Cardiac muscle cell (in vitro differentiated cells and primary cell): Measurements from ENCODE around the gene IFNL4. TPM values are rescaled to one million over a fixed set of nuclear protein-coding genes. Genes with fewer than 3 reads are reported as not detected.
A peak's percentile ranks its signal among the peaks of the same experiment; 100 is the strongest.

Experiments
- DNase-seq, 2 donors: peaks; one replicate each; pipeline versions ENCODE4 v3.0.0 to v3.0.0-alpha.2; 2010 to 2017; ENCODE audit warnings: low read depth in 1 of 2, low spot score in 1 of 2
- H3K27ac ChIP-seq: fragments of 200-600 bp; sonication (generic); 2 replicates; pipeline ENCODE4 v1.5.1; 2016
- H3K27me3 ChIP-seq: fragments of 200-600 bp; sonication (generic); 2 replicates; pipeline ENCODE4 v1.6.0; 2016; ENCODE audit warnings: control low read depth
- H3K36me3 ChIP-seq: fragments of 200-600 bp; sonication (generic); 2 replicates; pipeline ENCODE4 v1.5.1; 2016; ENCODE audit warnings: control low read depth
- H3K4me1 ChIP-seq: fragments of 200-600 bp; sonication (generic); 2 replicates; pipeline ENCODE4 v1.8.1; 2017; ENCODE audit warnings: low read depth, mild to moderate bottlenecking, mixed run types
- H3K4me3 ChIP-seq: fragments of 200-600 bp; sonication (generic); 2 replicates; pipeline ENCODE4 v1.5.1; 2016; ENCODE audit warnings: mild to moderate bottlenecking
- H3K9me3 ChIP-seq: fragments of 200-600 bp; sonication (generic); 2 replicates; pipeline ENCODE4 v1.5.1; 2017; ENCODE audit warnings: low read depth, mild to moderate bottlenecking, control low read depth
- CTCF ChIP-seq: IDR thresholded peaks from 2 replicates; pipeline ENCODE4 v1.5.1; 2012; ENCODE audit warnings: low read depth, mild to moderate bottlenecking, low read length
- polyA plus RNA-seq: library from polyadenylated mRNA; unstranded; fragments of >200 nt; fragmentation: Nextera tagmentation; extraction: Ambion mirVana; gene quantifications from 2 replicates; pipeline ENCODE4 v1.2.1, GENCODE V29; 2016
- total RNA-seq: library from RNA; depleted of rRNA; stranded (reverse); fragments of >200 nt; gene quantifications from 2 replicates; pipeline ENCODE4 v1.2.3, GENCODE V29; 2016

The IFNL4 gene
- total and polyA plus RNA-seq, 2 experiments from 2014 or later = not detected

GRCh38 chr19:39199025-39199424 lies 49.6 kb downstream of the IFNL4 start:
- Histone ChIP-seq H3K4me3 (no peak overlapping the region), H3K27ac (no peak overlapping the region), H3K27me3 (peaks cover 16% of the 10 kb centered on the region), H3K9me3 (no peaks in the 10 kb centered on the region), H3K4me1 (no peaks in the 10 kb centered on the region), H3K36me3 (no peaks in the 10 kb centered on the region)
- peak; percentile 41 to 81 for DNase-seq
- TF ChIP-seq CTCF = no peak

- Histone ChIP-seq H3K27ac (no peak overlapping the region), H3K27me3 (peaks cover 16% of the 10 kb centered on the region)
- DNase-seq = no peak
These were observed 50.8 kb downstream of the IFNL4 start for GRCh38 chr19:39197808-39198207.

GRCh38 chr19:39196860-39197562 lies 51.6 kb downstream of the IFNL4 start, which contains the start of gene NCCRP1:
Gene NCCRP1, plus strand, starts transcription at chr19:39196964. Its CDS starts 19 bp downstream, at chr19:39196983.
- H3K27ac ChIP-seq = no peak within 1 kb of the TSS
- TF ChIP-seq CTCF = no peak
- no peaks in the 10 kb centered on the region for H3K36me3 ChIP-seq
- H3K4me3 ChIP-seq = peak within 1 kb of the TSS; percentile 31
- no peaks in the 10 kb centered on the region for H3K9me3 ChIP-seq
- H3K27me3 ChIP-seq = peaks cover 16% of the 10 kb centered on the region
- no peaks in the 10 kb centered on the region for H3K4me1 ChIP-seq
- DNase-seq = peak in 1 of 2 donors; percentile 52

More at GRCh38 chr19:39197808-39198207, 50.8 kb downstream of the IFNL4 start:
- TF ChIP-seq CTCF = no peak
- H3K4me1 ChIP-seq = no peaks in the 10 kb centered on the region
- H3K9me3 ChIP-seq = no peaks in the 10 kb centered on the region
- no peaks in the 10 kb centered on the region for H3K36me3 ChIP-seq
- no peak overlapping the region for H3K4me3 ChIP-seq

GRCh38 chr19:39196320-39196719 lies 52.3 kb downstream of the IFNL4 start:
- Histone ChIP-seq H3K27me3 (peaks cover 16% of the 10 kb centered on the region), H3K4me1 (no peaks in the 10 kb centered on the region), H3K36me3 (no peaks in the 10 kb centered on the region), H3K4me3 (peak overlapping the region; percentile 31), H3K9me3 (no peaks in the 10 kb centered on the region), H3K27ac (no peak overlapping the region)
- TF ChIP-seq CTCF = no peak
- no peak for DNase-seq

Other genes starting within 250 kb of the IFNL4 start
- 17.8 and 21.0 TPM in 2 replicates for gene FBXO27, start 216.3 kb downstream of the IFNL4 start, total RNA-seq
- 9.1 and 13.4 TPM in 2 replicates for gene FBXO27, start 216.3 kb downstream of the IFNL4 start, polyA plus RNA-seq
- not detected in 2 replicates for gene ACP7, start 164.5 kb downstream of the IFNL4 start, total RNA-seq
- gene ACP7, start 164.5 kb downstream of the IFNL4 start, polyA plus RNA-seq = not detected in 2 replicates
- gene PAK4, start 123.1 kb downstream of the IFNL4 start, total RNA-seq = 28.7 and 57.9 TPM in 2 replicates
- 32.5 and 62.2 TPM in 2 replicates for gene PAK4, start 123.1 kb downstream of the IFNL4 start, polyA plus RNA-seq
- gene NCCRP1, start 51.9 kb downstream of the IFNL4 start, total RNA-seq = 10.3 and 16.1 TPM in 2 replicates
- 10.0 and 17.5 TPM in 2 replicates for gene NCCRP1, start 51.9 kb downstream of the IFNL4 start, polyA plus RNA-seq
- gene SYCN, start 44.6 kb downstream of the IFNL4 start, total RNA-seq = not detected in 2 replicates
- not detected in 2 replicates for gene SYCN, start 44.6 kb downstream of the IFNL4 start, polyA plus RNA-seq
- gene IFNL3, start 3.9 kb downstream of the IFNL4 start, total RNA-seq = not detected in 2 replicates
- gene IFNL3, start 3.9 kb downstream of the IFNL4 start, polyA plus RNA-seq = not detected in 2 replicates
- gene IFNL2, start 19.5 kb upstream of the IFNL4 start, total RNA-seq = not detected in 2 replicates
- not detected in 2 replicates for gene IFNL2, start 19.5 kb upstream of the IFNL4 start, polyA plus RNA-seq
- gene IFNL1, start 47.6 kb upstream of the IFNL4 start, total RNA-seq = not detected in 2 replicates
- not detected in 2 replicates for gene IFNL1, start 47.6 kb upstream of the IFNL4 start, polyA plus RNA-seq
- 10.3 and 19.4 TPM in 2 replicates for gene LRFN1, start 72.0 kb upstream of the IFNL4 start, total RNA-seq
- 12.4 and 18.6 TPM in 2 replicates for gene LRFN1, start 72.0 kb upstream of the IFNL4 start, polyA plus RNA-seq
- not detected in 2 replicates for gene GMFG, start 87.2 kb upstream of the IFNL4 start, total RNA-seq
- gene GMFG, start 87.2 kb upstream of the IFNL4 start, polyA plus RNA-seq = 2.3 and 3.2 TPM in 2 replicates
- gene SAMD4B, start 93.6 kb upstream of the IFNL4 start, total RNA-seq = 158 and 183 TPM in 2 replicates
- 120 and 139 TPM in 2 replicates for gene SAMD4B, start 93.6 kb upstream of the IFNL4 start, polyA plus RNA-seq
- gene PAF1, start 142.2 kb upstream of the IFNL4 start, total RNA-seq = 61.9 and 62.2 TPM in 2 replicates
- 64.4 and 78.3 TPM in 2 replicates for gene PAF1, start 142.2 kb upstream of the IFNL4 start, polyA plus RNA-seq
- gene MED29, start 142.5 kb upstream of the IFNL4 start, total RNA-seq = 43.8 and 70.6 TPM in 2 replicates
- 59.6 and 67.3 TPM in 2 replicates for gene MED29, start 142.5 kb upstream of the IFNL4 start, polyA plus RNA-seq
- 13.6 and 14.6 TPM in 2 replicates for gene ZFP36, start 158.0 kb upstream of the IFNL4 start, total RNA-seq
- 51.2 and 53.4 TPM in 2 replicates for gene ZFP36, start 158.0 kb upstream of the IFNL4 start, polyA plus RNA-seq
- gene PLEKHG2, start 163.8 kb upstream of the IFNL4 start, total RNA-seq = 40.7 and 45.4 TPM in 2 replicates
- gene PLEKHG2, start 163.8 kb upstream of the IFNL4 start, polyA plus RNA-seq = 30.5 and 40.0 TPM in 2 replicates
- gene RPS16, start 187.1 kb upstream of the IFNL4 start, total RNA-seq = 369 and 374 TPM in 2 replicates
- 508 and 542 TPM in 2 replicates for gene RPS16, start 187.1 kb upstream of the IFNL4 start, polyA plus RNA-seq
- gene SUPT5H, start 196.7 kb upstream of the IFNL4 start, total RNA-seq = 106 and 156 TPM in 2 replicates
- 145 and 185 TPM in 2 replicates for gene SUPT5H, start 196.7 kb upstream of the IFNL4 start, polyA plus RNA-seq
- gene TIMM50, start 232.0 kb upstream of the IFNL4 start, total RNA-seq = 80.4 and 108 TPM in 2 replicates
- gene TIMM50, start 232.0 kb upstream of the IFNL4 start, polyA plus RNA-seq = 93.3 and 101 TPM in 2 replicates